ENCODE results near the gene HDGFL1.

DNA sequence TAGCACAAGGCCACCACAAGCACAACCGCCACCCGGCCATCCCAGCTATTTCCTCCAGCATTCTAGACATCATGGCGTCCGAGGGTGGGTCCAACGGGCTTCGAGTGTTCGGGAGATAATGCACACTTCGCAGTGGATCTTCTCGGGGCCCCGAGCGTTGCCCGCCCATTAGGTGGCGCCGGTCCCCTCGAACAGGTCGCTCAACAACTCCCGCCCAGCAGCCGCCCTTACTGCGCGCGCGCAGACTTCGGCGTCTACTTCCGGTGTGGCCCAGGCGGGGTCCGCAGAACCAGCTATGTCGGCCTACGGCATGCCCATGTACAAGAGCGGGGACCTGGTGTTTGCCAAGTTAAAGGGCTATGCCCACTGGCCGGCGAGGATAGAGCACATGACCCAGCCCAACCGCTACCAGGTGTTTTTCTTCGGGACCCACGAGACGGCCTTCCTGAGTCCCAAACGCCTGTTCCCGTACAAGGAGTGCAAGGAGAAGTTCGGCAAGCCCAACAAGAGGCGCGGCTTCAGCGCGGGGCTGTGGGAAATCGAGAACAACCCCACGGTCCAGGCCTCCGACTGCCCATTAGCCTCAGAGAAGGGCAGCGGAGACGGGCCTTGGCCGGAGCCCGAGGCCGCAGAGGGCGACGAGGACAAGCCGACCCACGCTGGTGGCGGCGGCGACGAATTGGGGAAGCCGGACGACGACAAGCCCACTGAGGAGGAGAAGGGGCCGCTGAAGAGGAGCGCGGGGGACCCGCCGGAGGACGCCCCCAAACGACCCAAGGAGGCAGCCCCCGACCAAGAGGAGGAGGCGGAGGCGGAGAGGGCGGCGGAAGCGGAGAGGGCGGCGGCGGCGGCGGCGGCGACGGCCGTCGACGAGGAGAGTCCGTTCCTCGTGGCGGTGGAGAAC is at the start of gene HDGFL1:
- TF ChIP-seq, protein P1, sequence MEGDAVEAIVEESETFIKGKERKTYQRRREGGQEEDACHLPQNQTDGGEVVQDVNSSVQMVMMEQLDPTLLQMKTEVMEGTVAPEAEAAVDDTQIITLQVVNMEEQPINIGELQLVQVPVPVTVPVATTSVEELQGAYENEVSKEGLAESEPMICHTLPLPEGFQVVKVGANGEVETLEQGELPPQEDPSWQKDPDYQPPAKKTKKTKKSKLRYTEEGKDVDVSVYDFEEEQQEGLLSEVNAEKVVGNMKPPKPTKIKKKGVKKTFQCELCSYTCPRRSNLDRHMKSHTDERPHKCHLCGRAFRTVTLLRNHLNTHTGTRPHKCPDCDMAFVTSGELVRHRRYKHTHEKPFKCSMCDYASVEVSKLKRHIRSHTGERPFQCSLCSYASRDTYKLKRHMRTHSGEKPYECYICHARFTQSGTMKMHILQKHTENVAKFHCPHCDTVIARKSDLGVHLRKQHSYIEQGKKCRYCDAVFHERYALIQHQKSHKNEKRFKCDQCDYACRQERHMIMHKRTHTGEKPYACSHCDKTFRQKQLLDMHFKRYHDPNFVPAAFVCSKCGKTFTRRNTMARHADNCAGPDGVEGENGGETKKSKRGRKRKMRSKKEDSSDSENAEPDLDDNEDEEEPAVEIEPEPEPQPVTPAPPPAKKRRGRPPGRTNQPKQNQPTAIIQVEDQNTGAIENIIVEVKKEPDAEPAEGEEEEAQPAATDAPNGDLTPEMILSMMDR (conservative IDR thresholded peaks at IDR 0.05 in 1 of 2, IDR thresholded peaks at IDR 0.05 in 1 of 2; ENCODE audit: extremely low read depth in 1 of 2, insufficient read depth in 1 of 2, low read depth in 1 of 2, low read length in 2 of 2) = no peak
- no peak for TF ChIP-seq EZH2 (IDR thresholded peaks at IDR 0.05; ENCODE audit: borderline replicate concordance, low read length)
